ENCODE measurements around the gene RO60. TPM values are rescaled to one million over a fixed set of nuclear protein-coding genes. Genes with fewer than 3 reads are reported as not detected.

The RO60 gene
- total and polyA plus RNA-seq, 2 of the 13 experiments (the other 11 are each of a cell fraction or from before 2014, with no cell fraction given), result 20.3 to 53.7 TPM

DNA sequence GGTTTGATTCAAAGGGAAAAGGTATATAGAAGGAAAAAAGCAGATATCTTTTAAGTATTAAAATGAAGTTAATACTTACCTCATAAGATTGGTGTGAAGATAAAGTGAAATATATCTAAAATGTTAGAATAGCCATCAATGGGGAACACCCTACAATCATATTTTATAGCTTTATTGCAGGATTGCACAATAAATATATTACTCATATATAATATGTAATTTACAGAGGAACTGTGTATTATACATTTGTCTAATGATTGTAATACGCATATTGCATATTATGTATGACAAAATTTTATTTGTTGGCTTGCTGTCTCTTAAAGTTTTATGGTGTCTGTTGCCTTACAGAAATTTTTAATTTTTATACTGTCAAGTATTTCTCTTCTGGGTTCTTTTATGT is 48.0 kb upstream of the RO60 start:
- Histone ChIP-seq H2AFZ (ENCODE audit: low read length) (no peak overlapping the region), H3K4me1 (ENCODE audit: insufficient read depth, low read length) (peaks cover 34% of the 10 kb centered on the region), H4K20me1 (ENCODE audit: insufficient read depth, low read length) (no peaks in the 10 kb centered on the region), H3K9me3 (ENCODE audit: low read length) (no peaks in the 10 kb centered on the region), H3K4me3 (replicated peaks in 1 of 3; ENCODE audit: insufficient read depth in 1 of 3, low read depth in 2 of 3, low read length in 3 of 3) (no peak overlapping the region), H3K4me2 (ENCODE audit: low read depth, low read length) (no peak overlapping the region), H3K9ac (ENCODE audit: insufficient read depth, low read depth, low read length) (no peak overlapping the region), H3K27ac (ENCODE audit: extremely low read length, insufficient read depth, low read length) (no peak overlapping the region), H3K36me3 (replicated peaks in 1 of 2; ENCODE audit: control insufficient read depth in 1 of 2, insufficient read depth in 2 of 2, low read length in 2 of 2) (peaks cover 0 to 2% of the 10 kb centered on the region in 2 experiments; a peak in 2 of 5 replicates), H3K27me3 (ENCODE audit: control insufficient read depth in 1 of 2, insufficient read depth in 2 of 2, low read length in 2 of 2) (no peaks in the 10 kb centered on the region), H3K79me2 (ENCODE audit: insufficient read depth, low read length) (no peaks in the 10 kb centered on the region)
- WGBS (ENCODE audit: low lambda C conversion rate), result 100% methylated on average over 1 of the region's 1 CpG
- intact Hi-C loops (cut with micrococcal nuclease; ENCODE audit: unreplicated experiment) (no loop called here), in situ Hi-C loops (cut with HindIII; ENCODE audit: extremely low pct_ligation_motif_present, low pct_unique_long_range_greater_than_20kb) (no loop called here)
- DNase-seq (ENCODE audit: low spot score), result no peak
- TF ChIP-seq RFX5 (IDR thresholded peaks at IDR 0.05; ENCODE audit: low read depth, low read length) (no peak), CREM (IDR thresholded peaks at IDR 0.05) (no peak), CREM (CRISPR knock-in tag; IDR thresholded peaks at IDR 0.05) (no peak), ZNF337 (CRISPR knock-in tag; IDR thresholded peaks at IDR 0.05; ENCODE audit: borderline replicate concordance, low read depth) (no peak), DMAP1 (CRISPR knock-in tag; IDR thresholded peaks at IDR 0.05) (no peak), POLR2G (IDR thresholded peaks at IDR 0.05; ENCODE audit: low read depth, low read length) (no peak), ZNF383 (CRISPR knock-in tag; IDR thresholded peaks at IDR 0.05; ENCODE audit: borderline replicate concordance) (no peak), ZNF30 (CRISPR knock-in tag; IDR thresholded peaks at IDR 0.05) (no peak), ZNF850 (CRISPR knock-in tag; conservative IDR thresholded peaks at IDR 0.05) (no peak), PCBP2 (optimal IDR thresholded peaks at IDR 0.05; ENCODE audit: low read depth, low read length, poor library complexity, severe bottlenecking) (no peak), SNRNP70 (IDR thresholded peaks at IDR 0.05; ENCODE audit: low read depth, low read length) (no peak), SIX4 (CRISPR knock-in tag; IDR thresholded peaks at IDR 0.05) (no peak)
- no peak for ATAC-seq
- FAIRE-seq, result no peak
- ChIA-PET CTCF (ENCODE audit: low intra/inter-chr PET ratio, low total read pairs) (no interaction called here), POLR2A (no interaction called here)
- BruUV-seq (replicated peaks), result no TSS peak

DNA sequence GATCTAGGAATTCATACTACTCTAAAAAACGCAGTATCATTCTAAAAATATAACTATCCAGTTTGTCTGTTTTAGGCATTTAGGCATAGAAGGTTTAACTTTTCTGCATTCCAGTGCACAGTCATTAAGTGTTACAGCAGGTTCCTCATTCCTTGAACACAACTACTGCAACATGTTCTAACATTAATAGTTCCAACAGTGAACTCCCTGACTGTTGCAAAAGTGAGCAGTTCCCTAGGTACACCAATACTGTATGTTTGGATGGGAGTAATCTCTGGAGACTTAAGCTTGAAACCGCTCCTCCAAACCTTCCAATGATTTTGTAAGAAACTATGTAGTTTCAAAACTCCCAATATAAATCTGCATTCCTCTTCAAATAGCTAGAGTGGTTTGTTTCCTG is 46.4 kb upstream of the RO60 start:
- DNase-seq (ENCODE audit: low spot score) (no peak), FAIRE-seq (no peak), ATAC-seq (no peak)
- no peaks in the 10 kb centered on the region for H3K9me3 ChIP-seq (ENCODE audit: low read length)
- CTCF ChIA-PET (ENCODE audit: low intra/inter-chr PET ratio, low total read pairs), result no interaction called here
- no peaks in the 10 kb centered on the region for H3K27me3 ChIP-seq (ENCODE audit: control insufficient read depth in 1 of 2, insufficient read depth in 2 of 2, low read length in 2 of 2)
- no peak overlapping the region for H3K9ac ChIP-seq (ENCODE audit: insufficient read depth, low read depth, low read length)
- H3K79me2 ChIP-seq (ENCODE audit: insufficient read depth, low read length), result no peaks in the 10 kb centered on the region
- peaks cover 0 to 2% of the 10 kb centered on the region in 2 experiments; a peak in 2 of 5 replicates for H3K36me3 ChIP-seq (replicated peaks in 1 of 2; ENCODE audit: control insufficient read depth in 1 of 2, insufficient read depth in 2 of 2, low read length in 2 of 2)
- no peaks in the 10 kb centered on the region for H4K20me1 ChIP-seq (ENCODE audit: insufficient read depth, low read length)
- intact Hi-C loops (cut with micrococcal nuclease; ENCODE audit: unreplicated experiment), result no loop called here
- H3K4me2 ChIP-seq (ENCODE audit: low read depth, low read length), result no peak overlapping the region
- BruUV-seq (replicated peaks), result no TSS peak
- POLR2A ChIA-PET, result no interaction called here
- 91% methylated on average over 2 of the region's 2 CpGs for WGBS (ENCODE audit: low lambda C conversion rate)
- no peak overlapping the region for H3K4me3 ChIP-seq (replicated peaks in 1 of 3; ENCODE audit: insufficient read depth in 1 of 3, low read depth in 2 of 3, low read length in 3 of 3)
- H3K27ac ChIP-seq (ENCODE audit: extremely low read length, insufficient read depth, low read length), result no peak overlapping the region
- in situ Hi-C loops (cut with HindIII; ENCODE audit: extremely low pct_ligation_motif_present, low pct_unique_long_range_greater_than_20kb), result no loop called here
- no peak overlapping the region for H2AFZ ChIP-seq (ENCODE audit: low read length)
- peaks cover 22% of the 10 kb centered on the region for H3K4me1 ChIP-seq (ENCODE audit: insufficient read depth, low read length)
- TF ChIP-seq U2AF1 (optimal IDR thresholded peaks at IDR 0.05; ENCODE audit: low read depth, low read length) (no peak), FOXM1 (CRISPR knock-in tag; IDR thresholded peaks at IDR 0.05) (no peak), PCBP2 (optimal IDR thresholded peaks at IDR 0.05; ENCODE audit: low read depth, low read length, poor library complexity, severe bottlenecking) (no peak), ZNF256 (CRISPR knock-in tag; conservative IDR thresholded peaks at IDR 0.05) (no peak), ZNF468 (CRISPR knock-in tag; IDR thresholded peaks at IDR 0.05) (no peak), KLF6 (CRISPR knock-in tag; IDR thresholded peaks at IDR 0.05) (no peak)
- TF ChIP-seq, protein P1, sequence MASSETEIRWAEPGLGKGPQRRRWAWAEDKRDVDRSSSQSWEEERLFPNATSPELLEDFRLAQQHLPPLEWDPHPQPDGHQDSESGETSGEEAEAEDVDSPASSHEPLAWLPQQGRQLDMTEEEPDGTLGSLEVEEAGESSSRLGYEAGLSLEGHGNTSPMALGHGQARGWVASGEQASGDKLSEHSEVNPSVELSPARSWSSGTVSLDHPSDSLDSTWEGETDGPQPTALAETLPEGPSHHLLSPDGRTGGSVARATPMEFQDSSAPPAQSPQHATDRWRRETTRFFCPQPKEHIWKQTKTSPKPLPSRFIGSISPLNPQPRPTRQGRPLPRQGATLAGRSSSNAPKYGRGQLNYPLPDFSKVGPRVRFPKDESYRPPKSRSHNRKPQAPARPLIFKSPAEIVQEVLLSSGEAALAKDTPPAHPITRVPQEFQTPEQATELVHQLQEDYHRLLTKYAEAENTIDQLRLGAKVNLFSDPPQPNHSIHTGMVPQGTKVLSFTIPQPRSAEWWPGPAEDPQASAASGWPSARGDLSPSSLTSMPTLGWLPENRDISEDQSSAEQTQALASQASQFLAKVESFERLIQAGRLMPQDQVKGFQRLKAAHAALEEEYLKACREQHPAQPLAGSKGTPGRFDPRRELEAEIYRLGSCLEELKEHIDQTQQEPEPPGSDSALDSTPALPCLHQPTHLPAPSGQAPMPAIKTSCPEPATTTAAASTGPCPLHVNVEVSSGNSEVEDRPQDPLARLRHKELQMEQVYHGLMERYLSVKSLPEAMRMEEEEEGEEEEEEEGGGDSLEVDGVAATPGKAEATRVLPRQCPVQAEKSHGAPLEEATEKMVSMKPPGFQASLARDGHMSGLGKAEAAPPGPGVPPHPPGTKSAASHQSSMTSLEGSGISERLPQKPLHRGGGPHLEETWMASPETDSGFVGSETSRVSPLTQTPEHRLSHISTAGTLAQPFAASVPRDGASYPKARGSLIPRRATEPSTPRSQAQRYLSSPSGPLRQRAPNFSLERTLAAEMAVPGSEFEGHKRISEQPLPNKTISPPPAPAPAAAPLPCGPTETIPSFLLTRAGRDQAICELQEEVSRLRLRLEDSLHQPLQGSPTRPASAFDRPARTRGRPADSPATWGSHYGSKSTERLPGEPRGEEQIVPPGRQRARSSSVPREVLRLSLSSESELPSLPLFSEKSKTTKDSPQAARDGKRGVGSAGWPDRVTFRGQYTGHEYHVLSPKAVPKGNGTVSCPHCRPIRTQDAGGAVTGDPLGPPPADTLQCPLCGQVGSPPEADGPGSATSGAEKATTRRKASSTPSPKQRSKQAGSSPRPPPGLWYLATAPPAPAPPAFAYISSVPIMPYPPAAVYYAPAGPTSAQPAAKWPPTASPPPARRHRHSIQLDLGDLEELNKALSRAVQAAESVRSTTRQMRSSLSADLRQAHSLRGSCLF (CRISPR knock-in tag; IDR thresholded peaks at IDR 0.05; ENCODE audit: borderline replicate concordance), result no peak

All from HepG2 (cell line).